ENCODE measurements around the gene DOCK4.

DOCK4 gene

DNA sequence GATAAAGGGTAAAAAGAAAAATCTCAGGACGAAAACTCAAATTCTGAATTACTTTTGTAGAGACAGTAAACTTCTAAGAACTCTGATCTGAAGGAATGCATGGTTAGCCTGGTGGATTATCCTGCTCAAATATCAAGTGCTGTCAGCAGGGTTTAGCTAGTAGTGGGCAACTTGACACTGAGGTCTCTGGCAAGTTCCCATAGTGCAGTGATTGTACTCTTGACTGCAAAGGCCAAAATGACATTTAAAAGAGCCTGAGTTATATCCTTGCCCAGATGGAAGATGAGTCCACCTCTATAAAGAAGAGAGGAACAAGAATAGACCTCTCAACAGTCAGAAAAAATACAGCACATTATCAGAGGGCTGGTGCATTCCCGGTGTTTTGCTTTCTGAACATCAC, 339.4 kb downstream of the DOCK4 start:
- no peak for DNase-seq (ENCODE audit: low spot score)
- no peak for TF ChIP-seq CTCF (IDR thresholded peaks at IDR 0.05; ENCODE audit: extremely low read depth, insufficient read depth, missing control alignments)
- in situ Hi-C loops (cut with MboI; ENCODE audit: low pct_unique_long_range_greater_than_20kb, low sequenced_read_pairs, unreplicated experiment): no loop called here

- DNase-seq (ENCODE audit: low spot score): no peak
- in situ Hi-C loops (cut with MboI; ENCODE audit: low pct_unique_long_range_greater_than_20kb, low sequenced_read_pairs, unreplicated experiment): no loop called here
- no peak for TF ChIP-seq CTCF (IDR thresholded peaks at IDR 0.05; ENCODE audit: extremely low read depth, insufficient read depth, missing control alignments)
Observed at GRCh38 chr7:111865430-111865829, 340.8 kb downstream of the DOCK4 start.

DNA sequence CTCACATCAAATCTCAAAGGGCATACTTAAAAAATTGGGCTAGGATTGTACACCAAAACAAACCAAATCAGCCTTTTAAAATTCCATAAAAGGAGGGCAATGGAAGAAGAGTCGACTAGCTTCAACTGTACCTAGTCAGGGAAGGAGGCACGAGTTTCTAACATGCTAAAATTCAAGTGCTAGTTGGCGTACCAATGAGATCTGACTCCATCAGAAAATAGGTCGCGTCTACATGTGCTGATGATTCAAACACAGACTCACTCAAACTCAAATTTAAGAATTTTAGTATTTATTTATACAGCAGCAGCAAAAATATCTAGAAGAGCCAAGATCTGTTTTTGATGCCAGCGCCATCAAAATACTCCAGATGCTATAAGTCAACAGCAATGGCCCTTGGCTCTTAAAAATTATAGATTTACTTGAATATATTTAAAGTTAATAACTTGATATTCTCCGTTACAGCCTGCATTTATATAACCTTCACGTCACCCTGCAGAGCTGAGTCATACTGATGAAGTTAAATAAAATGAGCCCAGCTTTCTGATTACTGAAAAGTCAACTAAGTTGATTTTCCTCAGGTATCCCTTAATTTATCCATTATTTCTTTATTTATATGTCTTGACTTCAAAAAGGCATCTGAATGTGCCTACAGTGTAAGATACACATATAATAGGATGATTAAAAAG, 341.8 kb downstream of the DOCK4 start:
- no peak for TF ChIP-seq CTCF (IDR thresholded peaks at IDR 0.05; ENCODE audit: extremely low read depth, insufficient read depth, missing control alignments)
- in situ Hi-C loops (cut with MboI; ENCODE audit: low pct_unique_long_range_greater_than_20kb, low sequenced_read_pairs, unreplicated experiment): no loop called here
- no peak for DNase-seq (ENCODE audit: low spot score)

DNA sequence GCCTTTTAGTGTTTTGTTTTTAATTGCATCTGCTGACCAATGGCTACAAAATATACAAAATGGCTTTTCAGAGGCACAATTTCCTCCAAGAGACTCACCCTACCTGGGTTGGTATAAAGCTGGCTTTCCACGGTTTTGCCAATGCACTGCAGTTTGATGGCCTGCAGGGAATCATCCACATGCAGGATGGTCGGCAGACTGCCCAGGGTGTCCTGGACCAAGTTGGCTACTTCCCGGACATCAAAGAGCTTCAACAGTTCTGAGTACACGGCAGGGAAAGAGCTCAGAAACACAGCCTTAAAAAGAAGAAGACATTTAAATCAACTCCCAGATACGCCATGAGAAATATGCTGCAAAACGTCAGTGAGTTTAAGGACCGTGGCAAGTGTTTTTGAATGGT, 342.9 kb downstream of the DOCK4 start:
- in situ Hi-C loops (cut with MboI; ENCODE audit: low pct_unique_long_range_greater_than_20kb, low sequenced_read_pairs, unreplicated experiment): no loop called here
- no peak for TF ChIP-seq CTCF (IDR thresholded peaks at IDR 0.05; ENCODE audit: extremely low read depth, insufficient read depth, missing control alignments)
- no peak for DNase-seq (ENCODE audit: low spot score)

DNA sequence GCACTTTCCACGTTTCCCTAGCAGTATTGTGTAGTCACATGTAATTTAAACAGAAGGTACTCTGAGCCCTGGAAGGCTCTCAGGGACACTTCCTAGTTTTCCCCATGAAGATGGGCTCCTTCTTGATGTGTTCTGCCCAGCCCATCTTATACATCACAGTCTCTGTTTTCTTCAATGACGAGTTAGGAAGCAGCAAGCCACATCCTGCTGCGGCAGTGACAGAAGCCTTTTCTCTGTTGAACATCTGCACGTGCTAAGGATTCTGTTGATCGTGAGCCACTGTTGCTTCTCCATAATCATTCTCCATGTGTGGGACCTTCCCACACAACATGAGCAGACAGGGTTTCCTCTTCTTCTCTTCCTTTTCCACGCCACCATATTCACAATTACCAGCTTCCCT, 346.0 kb downstream of the DOCK4 start:
- in situ Hi-C loops (cut with MboI; ENCODE audit: low pct_unique_long_range_greater_than_20kb, low sequenced_read_pairs, unreplicated experiment): no loop called here
- TF ChIP-seq CTCF (IDR thresholded peaks at IDR 0.05; ENCODE audit: extremely low read depth, insufficient read depth, missing control alignments): no peak
- DNase-seq (ENCODE audit: low spot score): no peak

DNA sequence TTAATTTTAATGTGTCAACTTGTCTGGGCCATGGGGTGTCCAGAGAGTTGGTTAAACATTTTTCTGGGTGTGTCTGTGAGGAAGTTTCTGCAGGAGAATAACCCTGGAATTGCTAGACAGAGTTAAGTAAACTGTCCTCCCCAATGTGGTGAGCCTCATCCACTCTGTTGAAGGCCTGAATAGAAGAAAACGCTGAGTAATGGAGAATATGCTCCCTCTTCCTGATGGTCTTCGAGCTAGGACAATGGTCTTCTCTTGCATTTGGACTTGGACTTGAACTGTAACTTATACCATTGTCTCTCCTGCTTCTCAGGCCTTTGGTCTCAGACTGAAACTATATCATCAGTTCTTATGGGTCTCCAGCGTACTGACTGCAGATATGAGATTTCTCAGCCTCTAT, 347.9 kb downstream of the DOCK4 start:
- TF ChIP-seq CTCF (IDR thresholded peaks at IDR 0.05; ENCODE audit: extremely low read depth, insufficient read depth, missing control alignments): no peak
- no peak for DNase-seq (ENCODE audit: low spot score)
- in situ Hi-C loops (cut with MboI; ENCODE audit: low pct_unique_long_range_greater_than_20kb, low sequenced_read_pairs, unreplicated experiment): no loop called here

Data from GM13977 (cell line).